BLaER1 treated with 17β-estradiol and CSF1 and Interleukin-3, amounts not matched to agents 10 nM and 100 nM (cell line): ENCODE results near the gene GLRX.
"Not testable (repeated sequence)": the region's sequence is repeated elsewhere in the genome, so short reads cannot be mapped to it uniquely, and the experiment has no call there.

Experiments
- H3K27ac ChIP-seq, 11 experiments: shearing (Covaris generic); formaldehyde crosslinking; 2 replicates each; pipeline ENCODE4 v1.8.1; 2022
- H3K27me3 ChIP-seq, 11 experiments: shearing (Covaris generic); formaldehyde crosslinking; 2 replicates each; pipeline ENCODE4 v1.8.1; 2022
- H3K36me3 ChIP-seq, 11 experiments: shearing (Covaris generic); formaldehyde crosslinking; 2 replicates each; pipeline ENCODE4 v1.8.1; 2022
- H3K4me1 ChIP-seq, 10 experiments: shearing (Covaris generic); formaldehyde crosslinking; 2 replicates each; pipeline ENCODE4 v1.8.1; 2022
- H3K4me2 ChIP-seq, 11 experiments: shearing (Covaris generic); formaldehyde crosslinking; 2 replicates each; pipeline ENCODE4 v1.8.1; 2022
- H3K4me3 ChIP-seq, 10 experiments: shearing (Covaris generic); formaldehyde crosslinking; 2 replicates each; pipeline ENCODE4 v1.8.1; 2022
- H3K9ac ChIP-seq, 11 experiments: shearing (Covaris generic); formaldehyde crosslinking; 2 replicates each; pipeline ENCODE4 v1.8.1; 2022
- H3K9me3 ChIP-seq, 11 experiments: shearing (Covaris generic); formaldehyde crosslinking; replicated peaks in 1 of 11; 2 replicates each; pipeline ENCODE4 v1.8.1; 2022
- H4K20me1 ChIP-seq, 11 experiments: shearing (Covaris generic); formaldehyde crosslinking; 2 replicates each; pipeline ENCODE4 v1.8.1; 2022
- Cebpa-rat ChIP-seq, 11 experiments: shearing (Covaris generic); IDR thresholded peaks; 2 replicates each; pipeline ENCODE4 v1.8.1; 2022

Gene GLRX

DNA sequence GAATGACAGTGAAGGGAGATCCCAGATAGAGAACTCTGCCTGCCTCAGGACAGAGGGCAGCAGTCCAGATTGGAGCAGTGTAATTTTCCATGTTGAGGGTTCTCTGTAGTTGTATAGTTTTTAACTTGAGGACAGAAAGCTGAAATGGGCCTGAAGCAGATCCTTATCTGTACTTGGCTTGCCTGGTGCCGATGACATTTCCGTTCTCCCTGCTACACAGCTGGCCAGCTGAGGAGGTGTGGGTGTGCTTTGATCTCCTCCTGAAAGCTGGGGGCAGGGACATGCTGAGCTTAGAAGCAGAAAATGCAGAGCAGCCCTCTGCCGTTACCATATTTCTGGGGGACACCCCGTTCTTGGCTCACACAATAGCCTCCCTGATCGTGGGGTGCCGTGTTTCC, 10.5 kb downstream of the GLRX start:
- H3K4me1 ChIP-seq: peaks cover 78 to 98% (median 92%) of the 10 kb centered on the region in 10 experiments

GRCh38 chr5:95811461-95812073, 11.0 kb downstream of the GLRX start:
- not testable (repeated sequence) for H3K27me3 ChIP-seq, H3K4me3 ChIP-seq, H3K9me3 ChIP-seq
- peak overlapping the region; percentile 10 to 95 (median 48); a peak in 17 of 22 replicates for H3K4me2 ChIP-seq
- H3K9ac ChIP-seq: peak overlapping the region in 2 of 11 experiments; percentile 20 to 21; a peak in 2 of 22 replicates
- peak overlapping the region in 9 of 11 experiments; percentile 2 to 45 (median 33); a peak in 11 of 22 replicates for H3K27ac ChIP-seq
- H4K20me1 ChIP-seq: peaks cover 19 to 51% (median 46%) of the 10 kb centered on the region in 11 experiments
- peaks cover 73 to 93% (median 87%) of the 10 kb centered on the region in 10 experiments for H3K4me1 ChIP-seq
- H3K36me3 ChIP-seq: peaks cover 51 to 83% (median 63%) of the 10 kb centered on the region in 11 experiments

More for the DNA sequence above, 10.5 kb downstream of the GLRX start:
- TF ChIP-seq Cebpa-rat (IDR thresholded peaks at IDR 0.05): no peak
- H3K27me3 ChIP-seq: no peaks in the 10 kb centered on the region
- no peaks in the 10 kb centered on the region for H3K9me3 ChIP-seq
- H3K4me3 ChIP-seq: no peak overlapping the region
- peak overlapping the region in 3 of 11 experiments; percentile 20 to 34 (median 21); a peak in 4 of 22 replicates for H3K9ac ChIP-seq
- peaks cover 56 to 83% (median 63%) of the 10 kb centered on the region in 11 experiments for H3K36me3 ChIP-seq
- peaks cover 24 to 56% (median 51%) of the 10 kb centered on the region in 11 experiments for H4K20me1 ChIP-seq
- H3K4me2 ChIP-seq: peak overlapping the region; percentile 10 to 95 (median 39); a peak in 18 of 22 replicates
- peak overlapping the region in 9 of 11 experiments; percentile 2 to 45 (median 33); a peak in 11 of 22 replicates for H3K27ac ChIP-seq

DNA sequence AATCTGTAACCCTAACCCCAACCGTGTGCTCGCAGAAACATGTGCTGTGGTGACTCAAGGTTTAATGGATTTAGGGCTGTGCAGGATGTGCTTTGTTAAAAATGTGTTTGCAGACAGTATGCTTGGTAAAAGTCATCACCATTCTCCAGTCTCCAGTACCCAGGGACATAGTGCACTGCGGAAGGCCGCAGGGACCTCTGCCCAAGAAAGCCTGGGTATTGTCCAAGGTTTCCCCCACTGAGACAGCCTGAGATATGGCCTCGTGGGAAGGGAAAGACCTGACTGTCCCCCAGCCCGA, 11.5 kb downstream of the GLRX start:
- H3K9me3 ChIP-seq, H3K27me3 ChIP-seq, H3K4me3 ChIP-seq: not testable (repeated sequence)
- H3K36me3 ChIP-seq: peaks cover 51 to 83% (median 62%) of the 10 kb centered on the region in 11 experiments
- peak overlapping the region in 8 of 11 experiments; percentile 9 to 73 (median 64); a peak in 7 of 22 replicates for H3K27ac ChIP-seq
- H3K4me1 ChIP-seq: peaks cover 68 to 88% (median 82%) of the 10 kb centered on the region in 10 experiments
- peak overlapping the region in 1 of 11 experiments; percentile 22; a peak in 1 of 22 replicates for H3K9ac ChIP-seq
- H3K4me2 ChIP-seq: peak overlapping the region in 10 of 11 experiments; percentile 80 to 98 (median 86); a peak in 13 of 22 replicates
- peaks cover 14 to 46% (median 41%) of the 10 kb centered on the region in 11 experiments for H4K20me1 ChIP-seq

DNA sequence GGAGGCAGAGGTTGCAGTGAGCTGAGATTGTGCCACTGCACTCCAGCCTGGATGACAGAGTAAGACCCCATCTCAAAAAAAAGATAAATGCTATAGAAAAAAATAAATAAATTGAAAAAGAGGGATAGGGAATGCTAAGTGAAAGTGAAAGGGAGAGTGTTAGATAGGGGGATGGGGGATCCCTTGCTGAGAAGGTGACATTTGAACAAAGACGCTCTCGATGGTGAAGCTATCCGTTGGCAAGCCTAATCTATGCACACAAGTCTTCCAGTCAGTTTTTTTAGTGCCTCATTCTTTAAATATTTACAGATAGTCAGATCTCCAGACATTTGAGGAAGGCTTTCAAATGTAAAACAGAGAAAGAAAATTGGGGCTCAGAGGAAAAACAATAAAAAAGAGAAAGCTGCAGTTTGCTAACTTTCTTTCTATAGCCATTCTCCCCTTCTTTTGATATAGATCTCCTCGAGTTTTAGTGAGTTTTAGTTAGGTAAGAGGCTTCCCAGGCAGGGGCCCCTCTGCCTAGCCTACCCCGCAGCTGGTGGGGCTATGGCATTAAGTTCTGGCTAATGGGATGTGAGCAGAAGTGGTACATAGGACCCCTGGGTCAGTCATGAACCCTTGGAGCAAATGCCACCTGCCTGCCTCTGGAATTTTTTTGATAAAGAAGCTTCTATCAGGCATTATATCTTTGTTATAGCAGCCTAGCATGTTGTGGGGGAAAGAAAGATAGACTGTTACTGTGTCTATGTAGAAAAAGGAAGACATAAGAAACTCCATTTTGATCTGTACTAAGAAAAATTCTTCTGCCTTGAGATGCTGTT, 12.0 kb downstream of the GLRX start:
- Histone ChIP-seq H3K27me3 (no peaks in the 10 kb centered on the region), H3K4me3 (no peak overlapping the region), H3K4me2 (peak overlapping the region; percentile 80 to 98 (median 85)), H3K27ac (peak overlapping the region; percentile 44 to 73 (median 68); a peak in 17 of 22 replicates), H3K36me3 (peaks cover 46 to 83% (median 57%) of the 10 kb centered on the region in 11 experiments), H3K9ac (peak overlapping the region in 3 of 11 experiments; percentile 2 to 34 (median 22); a peak in 4 of 22 replicates), H4K20me1 (peaks cover 9 to 40% (median 35%) of the 10 kb centered on the region in 11 experiments; a peak in 21 of 22 replicates), H3K4me1 (peaks cover 62 to 83% (median 76%) of the 10 kb centered on the region in 10 experiments), H3K9me3 (peaks cover 0 to 4% (median under 1%) of the 10 kb centered on the region in 11 experiments; a peak in 5 of 22 replicates)
- TF ChIP-seq Cebpa-rat (IDR thresholded peaks at IDR 0.05): no peak

DNA sequence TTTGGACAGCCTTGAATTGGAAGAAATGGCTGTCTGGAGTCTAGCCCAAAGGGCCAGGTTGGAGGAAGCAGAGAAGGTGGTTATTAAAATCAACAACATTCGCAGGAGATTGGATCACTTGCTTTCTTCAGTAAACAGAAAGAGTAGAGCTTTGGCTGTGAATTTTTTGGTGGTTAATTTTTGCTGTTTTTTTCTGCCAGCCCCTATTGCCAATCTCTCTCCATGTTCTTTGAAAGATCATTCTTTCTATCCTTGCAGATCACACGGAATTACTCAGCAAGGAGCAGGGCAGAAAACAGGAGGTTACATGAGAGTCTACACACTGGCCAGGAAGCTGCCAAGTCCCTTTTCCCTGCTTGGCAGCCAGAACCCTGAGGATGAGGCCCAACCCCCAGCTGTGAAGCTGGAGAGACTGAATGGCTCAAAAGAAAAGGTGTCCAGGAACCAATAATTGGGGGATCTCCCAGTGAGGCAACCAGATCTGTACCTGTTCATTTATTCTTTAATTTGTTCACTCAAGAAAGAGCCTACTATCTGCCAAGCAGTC, 13.0 kb downstream of the GLRX start:
- peaks cover 43 to 83% (median 55%) of the 10 kb centered on the region in 11 experiments for H3K36me3 ChIP-seq
- peak overlapping the region; percentile 15 to 59 (median 44); a peak in 20 of 22 replicates for H3K9ac ChIP-seq
- TF ChIP-seq Cebpa-rat (IDR thresholded peaks at IDR 0.05): no peak
- peaks cover 0 to 13% (median 7%) of the 10 kb centered on the region in 11 experiments; a peak in 12 of 22 replicates for H3K9me3 ChIP-seq
- H3K4me3 ChIP-seq: peak overlapping the region in 7 of 10 experiments; percentile 1 to 17 (median 12); a peak in 9 of 20 replicates
- no peaks in the 10 kb centered on the region for H3K27me3 ChIP-seq
- peak overlapping the region; percentile 80 to 98 (median 85) for H3K4me2 ChIP-seq
- peaks cover 60 to 73% (median 68%) of the 10 kb centered on the region in 10 experiments for H3K4me1 ChIP-seq
- peak overlapping the region; percentile 44 to 73 (median 68); a peak in 21 of 22 replicates for H3K27ac ChIP-seq
- H4K20me1 ChIP-seq: peaks cover under 1 to 30% (median 25%) of the 10 kb centered on the region in 11 experiments; a peak in 17 of 22 replicates

- Histone ChIP-seq H3K27ac (peak overlapping the region; percentile 44 to 79 (median 70); a peak in 21 of 22 replicates), H3K27me3 (no peaks in the 10 kb centered on the region), H4K20me1 (peaks cover 0 to 24% (median 19%) of the 10 kb centered on the region in 11 experiments; a peak in 10 of 22 replicates), H3K9ac (peak overlapping the region; percentile 28 to 70 (median 60); a peak in 20 of 22 replicates), H3K4me2 (peak overlapping the region; percentile 80 to 98 (median 85)), H3K4me3 (peak overlapping the region; percentile 6 to 60 (median 20); a peak in 14 of 20 replicates), H3K36me3 (peaks cover 36 to 78% (median 49%) of the 10 kb centered on the region in 11 experiments), H3K9me3 (peaks cover 0 to 13% (median 7%) of the 10 kb centered on the region in 11 experiments; a peak in 12 of 22 replicates), H3K4me1 (peaks cover 60 to 70% (median 64%) of the 10 kb centered on the region in 10 experiments)
- TF ChIP-seq Cebpa-rat (IDR thresholded peaks at IDR 0.05): peak in 1 of 11 experiments; percentile 30; a peak in 1 of 22 replicates
Observed at GRCh38 chr5:95808686-95809413, 13.7 kb downstream of the GLRX start.

DNA sequence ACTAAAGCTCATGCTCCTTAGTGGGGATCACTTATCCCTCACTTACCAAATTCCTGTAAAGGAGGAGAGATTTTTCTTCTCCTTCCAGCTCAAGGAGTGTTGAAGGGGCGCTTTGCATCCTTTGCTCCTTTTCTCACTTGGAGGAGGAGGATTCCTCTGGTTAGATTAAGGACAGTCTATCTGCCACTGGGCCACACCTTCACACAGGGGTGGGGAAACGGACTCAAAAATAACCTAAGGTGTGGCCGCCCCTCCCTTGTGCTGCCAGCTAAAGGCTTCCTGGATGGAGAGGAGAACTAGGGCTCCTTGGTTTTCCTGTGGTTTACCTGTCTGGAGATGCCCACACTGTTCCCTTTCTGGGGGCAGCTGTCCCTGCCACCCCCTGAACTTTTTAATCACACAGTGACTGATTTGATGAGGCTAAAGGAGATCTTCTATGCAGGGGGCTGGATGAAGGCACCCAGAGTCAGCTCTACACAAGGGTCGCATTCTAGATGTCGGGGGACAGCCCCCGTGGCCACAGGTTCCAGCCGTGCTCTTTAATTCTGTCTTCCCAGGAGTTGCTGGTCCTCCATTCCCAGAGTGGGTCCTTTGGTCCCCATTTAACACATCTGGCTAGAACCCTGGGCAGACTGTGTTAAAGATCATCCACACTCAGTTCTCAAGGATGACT, 14.4 kb downstream of the GLRX start:
- no peak for TF ChIP-seq Cebpa-rat (IDR thresholded peaks at IDR 0.05)
- peak overlapping the region; percentile 6 to 60 (median 20); a peak in 13 of 20 replicates for H3K4me3 ChIP-seq
- peaks cover 29 to 73% (median 46%) of the 10 kb centered on the region in 11 experiments for H3K36me3 ChIP-seq
- peak overlapping the region; percentile 80 to 98 (median 85) for H3K4me2 ChIP-seq
- no peaks in the 10 kb centered on the region for H3K27me3 ChIP-seq
- H3K9ac ChIP-seq: peak overlapping the region in 10 of 11 experiments; percentile 32 to 70 (median 62); a peak in 18 of 22 replicates
- H3K9me3 ChIP-seq: peaks cover 0 to 13% (median 7%) of the 10 kb centered on the region in 11 experiments; a peak in 12 of 22 replicates
- H3K4me1 ChIP-seq: peaks cover 55 to 70% (median 58%) of the 10 kb centered on the region in 10 experiments
- peak overlapping the region; percentile 33 to 79 (median 70) for H3K27ac ChIP-seq
- peaks cover 0 to 18% (median 12%) of the 10 kb centered on the region in 11 experiments; a peak in 9 of 22 replicates for H4K20me1 ChIP-seq
